Trophoblast cell (in vitro differentiated cells and primary cell): ENCODE data around the gene CRLF1.

Source experiments
- DNase-seq, 2 donors: peaks; one replicate each; pipeline ENCODE4 v3.0.0-alpha.2; 2016
- H2AFZ ChIP-seq: 2 replicates; pipeline ENCODE4 v1.6.1; 2013; ENCODE audit warnings: low read length, moderate library complexity, mild to moderate bottlenecking; ENCODE audit not compliant: insufficient read depth, poor library complexity
- H2AK5ac ChIP-seq: 2 replicates; pipeline ENCODE4 v1.6.1; 2013; ENCODE audit warnings: mild to moderate bottlenecking, low read length
- H2BK120ac ChIP-seq: 2 replicates; pipeline ENCODE4 v1.6.1; 2013; ENCODE audit warnings: low read length, mild to moderate bottlenecking, moderate library complexity; ENCODE audit not compliant: insufficient read depth, poor library complexity
- H2BK12ac ChIP-seq: 2 replicates; pipeline ENCODE4 v1.6.1; 2013; ENCODE audit warnings: mild to moderate bottlenecking, low read length, moderate library complexity
- H2BK5ac ChIP-seq: 2 replicates; pipeline ENCODE4 v1.6.1; 2013; ENCODE audit warnings: low read length, low read depth, moderate library complexity, mild to moderate bottlenecking; ENCODE audit not compliant: poor library complexity
- H3K14ac ChIP-seq: 2 replicates; pipeline ENCODE4 v1.6.1; 2013; ENCODE audit warnings: mild to moderate bottlenecking, low read length
- H3K18ac ChIP-seq: 2 replicates; pipeline ENCODE4 v1.6.1; 2013; ENCODE audit warnings: mild to moderate bottlenecking, low read length
- H3K23ac ChIP-seq: 2 replicates; pipeline ENCODE4 v1.6.1; 2013; ENCODE audit warnings: low read length
- H3K27ac ChIP-seq: 2 replicates; pipeline ENCODE4 v1.5.1; 2013; ENCODE audit warnings: low read depth, mild to moderate bottlenecking, inconsistent platforms, low read length, moderate library complexity
- H3K27me3 ChIP-seq: 2 replicates; pipeline ENCODE4 v1.6.1; 2013; ENCODE audit warnings: inconsistent platforms, mild to moderate bottlenecking, low read length, moderate library complexity; ENCODE audit not compliant: insufficient read depth
- H3K36me3 ChIP-seq, 2 experiments: 1 replicate in 1 of 2; 2 replicates in 1 of 2; pipeline ENCODE4 v1.6.1; 2013; ENCODE audit warnings: low read length in 2 of 2, mild to moderate bottlenecking in 2 of 2, moderate library complexity in 1 of 2; ENCODE audit not compliant: insufficient read depth in 2 of 2, control insufficient read depth in 1 of 2
- H3K4ac ChIP-seq: 2 replicates; pipeline ENCODE4 v1.6.1; 2013; ENCODE audit warnings: low read depth, mild to moderate bottlenecking, low read length, moderate library complexity
- H3K4me1 ChIP-seq, 2 experiments: 1 replicate in 1 of 2; 2 replicates in 1 of 2; pipeline ENCODE4 v1.6.1; 2013; ENCODE audit warnings: low read length in 2 of 2, mild to moderate bottlenecking in 2 of 2, moderate library complexity in 1 of 2; ENCODE audit not compliant: insufficient read depth in 2 of 2, control insufficient read depth in 1 of 2
- H3K4me2 ChIP-seq: 2 replicates; pipeline ENCODE4 v1.6.1; 2013; ENCODE audit warnings: inconsistent platforms, mild to moderate bottlenecking, low read length, moderate library complexity
- H3K4me3 ChIP-seq: 2 replicates; pipeline ENCODE4 v1.5.1; 2013; ENCODE audit warnings: mild to moderate bottlenecking, low read depth, low read length, inconsistent platforms
- H3K79me1 ChIP-seq: one replicate; pipeline ENCODE4 v1.6.1; 2013; ENCODE audit warnings: low read length
- H3K79me2 ChIP-seq: 2 replicates; pipeline ENCODE4 v1.6.1; 2013; ENCODE audit warnings: low read length, mild to moderate bottlenecking; ENCODE audit not compliant: control insufficient read depth, insufficient read depth, poor library complexity
- H3K9ac ChIP-seq: 2 replicates; pipeline ENCODE4 v1.6.1; 2013; ENCODE audit warnings: mild to moderate bottlenecking, low read length
- H3K9me3 ChIP-seq: 2 replicates; pipeline ENCODE4 v1.6.1; 2013; ENCODE audit warnings: low read depth, mild to moderate bottlenecking, control low read depth, inconsistent platforms, low read length; ENCODE audit not compliant: insufficient read depth
- H4K12ac ChIP-seq: 2 replicates; pipeline ENCODE4 v1.6.1; 2013; ENCODE audit warnings: low read depth, mild to moderate bottlenecking, low read length, moderate library complexity
- H4K8ac ChIP-seq: 2 replicates; pipeline ENCODE4 v1.6.1; 2013; ENCODE audit warnings: low read depth, mild to moderate bottlenecking, low read length, moderate library complexity
- H4K91ac ChIP-seq: one replicate; pipeline ENCODE4 v1.6.1; 2013; ENCODE audit warnings: low read depth, mild to moderate bottlenecking, low read length, moderate library complexity
- WGBS: extraction: QIAGEN DNeasy Blood & Tissue Kit; methylation state at CpG from one replicate; pipeline ENCODE4 v1.1.7; 2013; ENCODE audit warnings: missing lambda C conversion rate; ENCODE audit not compliant: insufficient read length, insufficient coverage; ENCODE audit errors: extremely low coverage; 5-methylcytosine and 5-hydroxymethylcytosine counted together

CRLF1 gene

GRCh38 chr19:18616023-18616422 lies 9.4 kb upstream of the CRLF1 start:
- H2AK5ac ChIP-seq = no peak overlapping the region
- H3K36me3 ChIP-seq = no peaks in the 10 kb centered on the region
- H3K79me1 ChIP-seq = no peaks in the 10 kb centered on the region
- no peak overlapping the region for H2BK120ac ChIP-seq
- no peak overlapping the region for H4K8ac ChIP-seq
- no peak overlapping the region for H3K27ac ChIP-seq
- no peak overlapping the region for H3K23ac ChIP-seq
- WGBS = no CpG with 5 or more reads among the region's 3 CpGs
- H3K18ac ChIP-seq = no peak overlapping the region
- H2BK12ac ChIP-seq = no peak overlapping the region
- H3K4me3 ChIP-seq = no peak overlapping the region
- H2BK5ac ChIP-seq = no peak overlapping the region
- H3K4me1 ChIP-seq = peaks cover 7 to 9% of the 10 kb centered on the region in 2 experiments
- H2AFZ ChIP-seq = no peak overlapping the region
- no peak for DNase-seq
- no peak overlapping the region for H3K9ac ChIP-seq
- no peak overlapping the region for H3K4ac ChIP-seq
- no peak overlapping the region for H3K4me2 ChIP-seq
- peaks cover 39% of the 10 kb centered on the region for H3K27me3 ChIP-seq
- H3K14ac ChIP-seq = no peak overlapping the region
- no peak overlapping the region for H4K12ac ChIP-seq
- H3K79me2 ChIP-seq = no peaks in the 10 kb centered on the region
- H3K9me3 ChIP-seq = peaks cover 3% of the 10 kb centered on the region
- H4K91ac ChIP-seq = no peak overlapping the region

GRCh38 chr19:18613589-18614234 lies 7.1 kb upstream of the CRLF1 start:
- no peak overlapping the region for H3K4me2 ChIP-seq
- H3K4me1 ChIP-seq = peaks cover 15 to 16% of the 10 kb centered on the region in 2 experiments
- no peak overlapping the region for H3K4me3 ChIP-seq
- H4K91ac ChIP-seq = no peak overlapping the region
- no peak for DNase-seq
- no peaks in the 10 kb centered on the region for H3K36me3 ChIP-seq
- no peak overlapping the region for H4K12ac ChIP-seq
- H3K27ac ChIP-seq = no peak overlapping the region
- no peak overlapping the region for H3K14ac ChIP-seq
- no CpG with 5 or more reads among the region's 23 CpGs for WGBS
- H2BK5ac ChIP-seq = no peak overlapping the region
- H3K9me3 ChIP-seq = peaks cover 3% of the 10 kb centered on the region
- H2AK5ac ChIP-seq = no peak overlapping the region
- no peak overlapping the region for H2AFZ ChIP-seq
- no peak overlapping the region for H3K18ac ChIP-seq
- H3K79me2 ChIP-seq = no peaks in the 10 kb centered on the region
- no peak overlapping the region for H3K9ac ChIP-seq
- no peak overlapping the region for H2BK12ac ChIP-seq
- H3K27me3 ChIP-seq = peaks cover 59% of the 10 kb centered on the region
- H3K4ac ChIP-seq = no peak overlapping the region
- H3K23ac ChIP-seq = no peak overlapping the region
- no peak overlapping the region for H2BK120ac ChIP-seq
- H3K79me1 ChIP-seq = peaks cover 3% of the 10 kb centered on the region
- no peak overlapping the region for H4K8ac ChIP-seq

- Histone ChIP-seq H3K9me3 (peaks cover 3% of the 10 kb centered on the region), H3K14ac (no peak within 1 kb of the TSS), H3K18ac (no peak within 1 kb of the TSS), H3K27ac (no peak within 1 kb of the TSS), H2BK120ac (no peak within 1 kb of the TSS), H3K36me3 (no peaks in the 10 kb centered on the region), H3K4me2 (peak within 1 kb of the TSS; percentile 59), H3K4me3 (peak within 1 kb of the TSS; percentile 59), H4K12ac (no peak within 1 kb of the TSS), H3K4ac (no peak within 1 kb of the TSS), H3K27me3 (peaks cover 66% of the 10 kb centered on the region), H3K4me1 (peaks cover 15 to 16% of the 10 kb centered on the region in 2 experiments), H3K79me2 (no peaks in the 10 kb centered on the region), H3K79me1 (peaks cover 3% of the 10 kb centered on the region), H2BK12ac (no peak within 1 kb of the TSS), H3K23ac (no peak within 1 kb of the TSS), H3K9ac (no peak within 1 kb of the TSS), H4K91ac (no peak within 1 kb of the TSS), H2AFZ (peak within 1 kb of the TSS; percentile 30), H4K8ac (no peak within 1 kb of the TSS), H2AK5ac (no peak within 1 kb of the TSS), H2BK5ac (no peak within 1 kb of the TSS)
- DNase-seq = no peak
- WGBS = no CpG with 5 or more reads among the region's 70 CpGs
These were observed 6.4 kb upstream of the CRLF1 start, which contains the start of gene TMEM59L for GRCh38 chr19:18612772-18613588. TMEM59L (plus strand) TSS chr19:18612870; CDS start chr19:18612959, 89 bp downstream.

- Histone ChIP-seq H3K4ac (no peak overlapping the region), H3K9me3 (peaks cover 3% of the 10 kb centered on the region), H3K4me2 (peak overlapping the region; percentile 59), H3K27ac (no peak overlapping the region), H3K27me3 (peaks cover 74% of the 10 kb centered on the region), H3K9ac (no peak overlapping the region), H4K91ac (no peak overlapping the region), H3K4me3 (no peak overlapping the region), H4K12ac (no peak overlapping the region), H3K79me1 (peaks cover 3% of the 10 kb centered on the region), H2BK12ac (no peak overlapping the region), H3K36me3 (no peaks in the 10 kb centered on the region), H3K14ac (no peak overlapping the region), H4K8ac (no peak overlapping the region), H2AFZ (no peak overlapping the region), H3K79me2 (no peaks in the 10 kb centered on the region), H3K18ac (no peak overlapping the region), H3K23ac (no peak overlapping the region), H2BK5ac (no peak overlapping the region), H3K4me1 (peaks cover 15 to 18% of the 10 kb centered on the region in 2 experiments), H2AK5ac (no peak overlapping the region), H2BK120ac (no peak overlapping the region)
- no peak for DNase-seq
- WGBS = no CpG with 5 or more reads among the region's 30 CpGs
These were observed 5.6 kb upstream of the CRLF1 start for GRCh38 chr19:18612051-18612771.
